Measurements from ENCODE around the gene SRRM3.

The SRRM3 gene

GRCh38 chr7:76257973-76258372 lies 56.3 kb downstream of the SRRM3 start:
- Histone ChIP-seq H3K9ac (ENCODE audit: low read length) (no peak overlapping the region), H2AFZ (ENCODE audit: low read depth, low read length) (no peak overlapping the region)

GRCh38 chr7:76259124-76260093 lies 57.7 kb downstream of the SRRM3 start:
- Histone ChIP-seq H3K27ac (ENCODE audit: low read length) (no peak overlapping the region), H3K9me3 (ENCODE audit: insufficient read depth, low read length) (no peaks in the 10 kb centered on the region), H3K4me1 (ENCODE audit: low read length) (peaks cover 4% of the 10 kb centered on the region; the same call in 1 of the 2 replicates), H3K4me2 (ENCODE audit: low read length) (no peak overlapping the region), H2AFZ (ENCODE audit: low read depth, low read length) (no peak overlapping the region), H3K4me3 (ENCODE audit: low read length) (no peak overlapping the region), H3K27me3 (ENCODE audit: low read depth, low read length) (no peaks in the 10 kb centered on the region), H3K9ac (ENCODE audit: low read length) (no peak overlapping the region), H3K36me3 (replicated peaks; ENCODE audit: low read depth, low read length) (no peaks in the 10 kb centered on the region), H4K20me1 (ENCODE audit: insufficient read depth, low read length) (no peaks in the 10 kb centered on the region), H3K79me2 (ENCODE audit: low read length) (no peaks in the 10 kb centered on the region)
- no peak for TF ChIP-seq CTCF (IDR thresholded peaks at IDR 0.05; ENCODE audit: low read depth, low read length)
- TF ChIP-seq EZH2phosphoT487 (IDR thresholded peaks at IDR 0.05; ENCODE audit: low read depth): no peak

More at GRCh38 chr7:76257973-76258372, 56.3 kb downstream of the SRRM3 start:
- Histone ChIP-seq H3K36me3 (replicated peaks; ENCODE audit: low read depth, low read length) (no peaks in the 10 kb centered on the region), H3K27ac (ENCODE audit: low read length) (no peak overlapping the region), H3K4me3 (ENCODE audit: low read length) (no peak overlapping the region), H3K4me1 (ENCODE audit: low read length) (peaks cover 4% of the 10 kb centered on the region; the same call in 1 of the 2 replicates), H3K79me2 (ENCODE audit: low read length) (no peaks in the 10 kb centered on the region), H3K27me3 (ENCODE audit: low read depth, low read length) (no peaks in the 10 kb centered on the region), H3K9me3 (ENCODE audit: insufficient read depth, low read length) (no peaks in the 10 kb centered on the region), H3K4me2 (ENCODE audit: low read length) (no peak overlapping the region), H4K20me1 (ENCODE audit: insufficient read depth, low read length) (no peaks in the 10 kb centered on the region)
- TF ChIP-seq CTCF (IDR thresholded peaks at IDR 0.05; ENCODE audit: low read depth, low read length): no peak

- Histone ChIP-seq H3K36me3 (replicated peaks; ENCODE audit: low read depth, low read length) (no peaks in the 10 kb centered on the region), H3K27ac (ENCODE audit: low read length) (no peak overlapping the region), H3K4me3 (ENCODE audit: low read length) (no peak overlapping the region), H3K4me2 (ENCODE audit: low read length) (no peak overlapping the region), H2AFZ (ENCODE audit: low read depth, low read length) (no peak overlapping the region), H4K20me1 (ENCODE audit: insufficient read depth, low read length) (no peaks in the 10 kb centered on the region), H3K27me3 (ENCODE audit: low read depth, low read length) (no peaks in the 10 kb centered on the region), H3K9ac (ENCODE audit: low read length) (no peak overlapping the region), H3K4me1 (ENCODE audit: low read length) (peaks cover 4% of the 10 kb centered on the region; the same call in 1 of the 2 replicates), H3K79me2 (ENCODE audit: low read length) (no peaks in the 10 kb centered on the region), H3K9me3 (ENCODE audit: insufficient read depth, low read length) (no peaks in the 10 kb centered on the region)
- no peak for TF ChIP-seq EZH2phosphoT487 (IDR thresholded peaks at IDR 0.05; ENCODE audit: low read depth)
- TF ChIP-seq CTCF (IDR thresholded peaks at IDR 0.05; ENCODE audit: low read depth, low read length): no peak
Observed at GRCh38 chr7:76260171-76260703, 58.5 kb downstream of the SRRM3 start.

GRCh38 chr7:76261329-76261728 lies 59.6 kb downstream of the SRRM3 start:
- no peak overlapping the region for H3K4me2 ChIP-seq (ENCODE audit: low read length)
- no peak overlapping the region for H2AFZ ChIP-seq (ENCODE audit: low read depth, low read length)
- no peaks in the 10 kb centered on the region for H4K20me1 ChIP-seq (ENCODE audit: insufficient read depth, low read length)
- no peaks in the 10 kb centered on the region for H3K36me3 ChIP-seq (replicated peaks; ENCODE audit: low read depth, low read length)
- no peak for TF ChIP-seq EZH2phosphoT487 (IDR thresholded peaks at IDR 0.05; ENCODE audit: low read depth)
- TF ChIP-seq CTCF (IDR thresholded peaks at IDR 0.05; ENCODE audit: low read depth, low read length): no peak
- peaks cover 4% of the 10 kb centered on the region; the same call in 1 of the 2 replicates for H3K4me1 ChIP-seq (ENCODE audit: low read length)
- H3K9ac ChIP-seq (ENCODE audit: low read length): no peak overlapping the region
- no peaks in the 10 kb centered on the region for H3K9me3 ChIP-seq (ENCODE audit: insufficient read depth, low read length)
- H3K27ac ChIP-seq (ENCODE audit: low read length): no peak overlapping the region
- no peaks in the 10 kb centered on the region for H3K27me3 ChIP-seq (ENCODE audit: low read depth, low read length)
- H3K4me3 ChIP-seq (ENCODE audit: low read length): no peak overlapping the region
- H3K79me2 ChIP-seq (ENCODE audit: low read length): no peaks in the 10 kb centered on the region
